GM19025 (cell line): ENCODE data around the gene NOTO.

Experiments used
- ATAC-seq: cut with Tn5 transposase; IDR thresholded peaks from one replicate; pipeline ENCODE4 v1.9.1; 2021; ENCODE audit warnings: mild to moderate bottlenecking, low read depth, moderate library complexity; ENCODE audit not compliant: unreplicated experiment

The NOTO gene

GRCh38 chr2:73255907-73256617, 53.7 kb downstream of the NOTO start:
- no peak for ATAC-seq

GRCh38 chr2:73256618-73256922, 54.2 kb downstream of the NOTO start:
- ATAC-seq: no peak

GRCh38 chr2:73257021-73257420, 54.6 kb downstream of the NOTO start:
- ATAC-seq: no peak

GRCh38 chr2:73257425-73258125, 55.2 kb downstream of the NOTO start:
- no peak for ATAC-seq

- no peak for ATAC-seq
These were observed 56.0 kb downstream of the NOTO start for GRCh38 chr2:73258186-73258912.

- no peak for ATAC-seq
These were observed 56.5 kb downstream of the NOTO start for GRCh38 chr2:73258913-73259215.

GRCh38 chr2:73259276-73259675, 56.9 kb downstream of the NOTO start:
- no peak for ATAC-seq

- no peak for ATAC-seq
These were observed 57.4 kb downstream of the NOTO start for GRCh38 chr2:73259704-73260337.

GRCh38 chr2:73260338-73260984, 58.1 kb downstream of the NOTO start:
- ATAC-seq: no peak
